Kidney (tissue), 14 donors: Measurements from ENCODE around the gene ALB. TPM values are rescaled to one million over a fixed set of nuclear protein-coding genes. Genes with fewer than 3 reads are reported as not detected.

Experiments used
- DNase-seq, 5 donors: peaks; one replicate each; pipeline ENCODE4 v3.0.0-alpha.2; 2013 to 2020
- FAIRE-seq: peaks from 2 replicates; lab custom pipeline; 2012; peaks lifted over from hg19 to GRCh38; lab: Jason Lieb, UNC
- H3K27ac ChIP-seq, 2 donors: one replicate each; pipeline ENCODE4 v1.7.0; 2013; ENCODE audit warnings: low read depth in 2 of 2, low read length in 2 of 2, inconsistent platforms in 1 of 2
- H3K27me3 ChIP-seq: one replicate; pipeline ENCODE4 v1.7.1; 2013; ENCODE audit warnings: low read length, inconsistent platforms; ENCODE audit not compliant: control insufficient read depth, insufficient read depth
- H3K36me3 ChIP-seq, 3 donors: one replicate each; pipeline versions ENCODE4 v1.7.0 to v1.7.1; 2013; ENCODE audit warnings: low read length in 3 of 3, control low read depth in 1 of 3, inconsistent platforms in 1 of 3; ENCODE audit not compliant: insufficient read depth in 3 of 3, control insufficient read depth in 2 of 3
- H3K4me1 ChIP-seq, 3 donors: one replicate each; pipeline versions ENCODE4 v1.7.0 to v1.7.1; 2013; ENCODE audit warnings: low read length in 3 of 3, inconsistent platforms in 1 of 3, low read depth in 1 of 3; ENCODE audit not compliant: control insufficient read depth in 2 of 3, insufficient read depth in 2 of 3
- H3K4me3 ChIP-seq, 3 donors: one replicate each; pipeline versions ENCODE4 v1.7.0 to v1.8.1; 2013; ENCODE audit warnings: low read length in 3 of 3, control low read depth in 1 of 3, inconsistent platforms in 1 of 3
- H3K9ac ChIP-seq, 3 donors: one replicate each; pipeline versions ENCODE4 v1.7.0 to v1.7.1; 2013; ENCODE audit warnings: low read length in 3 of 3, control low read depth in 1 of 3, inconsistent platforms in 1 of 3
- H3K9me3 ChIP-seq, 3 donors: one replicate each; pipeline versions ENCODE4 v1.7.0 to v1.7.1; 2013; ENCODE audit warnings: low read length in 3 of 3, control low read depth in 1 of 3, inconsistent platforms in 1 of 3; ENCODE audit not compliant: control insufficient read depth in 2 of 3, insufficient read depth in 1 of 3
- CTCF ChIP-seq: IDR thresholded peaks from 3 replicates; pipeline ENCODE4 v1.5.1; 2012; ENCODE audit warnings: mild to moderate bottlenecking, moderate library complexity, borderline replicate concordance; ENCODE audit not compliant: insufficient read depth; ENCODE audit errors: extremely low read depth
- intact Hi-C: fragments of 100-400 bp; cut with DNase I; formaldehyde crosslinking; loops from one replicate; pipeline ENCODE4 v1.11.1; 2022
- polyA plus RNA-seq: library from polyadenylated mRNA; stranded (reverse); fragments of 350-450 nt; fragmentation: Illumina TruSeq; extraction: RNeasy Lipid Tissue Mini Kit (QIAGEN cat#74804); gene quantifications from one replicate; pipeline ENCODE4 v1.2.3, GENCODE V29; 2014; ENCODE audit warnings: low read depth, low replicate concordance; ENCODE audit not compliant: insufficient read depth
- total RNA-seq: library from RNA; stranded (reverse); fragmentation: NEBNext Ultra II Directional; extraction: Animal tissue kit (Norgen Biotek cat#: 25700); gene quantifications from one replicate; pipeline ENCODE4 v1.2.1, GENCODE V29; 2021
- donor health status: control.
- donor health status: control.
- donor health status: control.
- donor health status: control.
- donor health status: control.
- donor health status: DM: yes; HTN: yes; CAD: no.
- donor health status: Normal renal cell carcinoma (clear cell type).

The ALB gene
- total and polyA plus RNA-seq, 2 donors from 2014 or later, result 0.19 to 172 TPM

- no peak for FAIRE-seq
- Histone ChIP-seq H3K9ac (no peak overlapping the region), H3K27me3 (no peaks in the 10 kb centered on the region), H3K9me3 (no peaks in the 10 kb centered on the region), H3K4me1 (peaks cover 0 to 5% (median 0%) of the 10 kb centered on the region in 3 donors), H3K27ac (no peak overlapping the region), H3K4me3 (no peak overlapping the region), H3K36me3 (no peaks in the 10 kb centered on the region)
- TF ChIP-seq CTCF, result no peak
- no peak for DNase-seq
- intact Hi-C loops, result no loop called here
Measured at GRCh38 chr4:73451981-73452747, 48.1 kb downstream of the ALB start.

DNA sequence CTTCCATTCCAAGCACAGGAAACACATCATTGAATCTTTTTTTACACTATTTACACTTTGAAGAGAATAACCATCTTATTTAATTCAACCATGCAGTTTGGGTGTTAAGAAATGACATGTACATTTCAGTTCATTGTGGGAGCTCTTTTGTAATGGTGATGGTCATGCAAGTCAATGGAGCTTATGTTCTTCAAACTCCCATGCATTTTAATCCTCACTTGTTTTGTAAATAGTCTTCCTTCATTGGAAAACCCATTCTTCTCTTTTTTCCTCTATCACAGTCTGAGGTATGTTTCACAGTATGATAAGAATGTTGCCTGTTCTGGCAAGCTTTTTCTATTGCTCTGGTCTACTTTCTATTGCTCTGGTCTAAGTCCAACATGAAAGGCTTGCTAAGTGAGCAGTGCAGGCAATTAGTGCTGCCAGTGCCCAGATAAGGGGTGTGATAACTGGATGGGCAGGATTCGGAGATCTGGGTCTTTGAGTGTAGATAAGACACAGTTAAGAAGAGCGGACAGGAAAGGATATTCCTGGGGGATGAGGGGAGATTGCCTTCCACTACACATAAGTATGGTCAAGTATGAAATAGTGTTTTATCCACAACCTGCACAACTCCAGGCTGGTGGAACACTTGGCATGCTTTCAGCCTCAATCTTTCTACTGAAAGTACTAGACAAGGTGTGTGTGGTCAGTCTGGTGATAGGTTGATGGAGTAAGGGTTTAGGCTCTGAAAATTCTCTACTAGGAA, 49.0 kb downstream of the ALB start:
- Histone ChIP-seq H3K4me3 (peak overlapping the region in 1 of 3 donors; percentile 43), H3K36me3 (no peaks in the 10 kb centered on the region), H3K9me3 (no peaks in the 10 kb centered on the region), H3K27ac (peak overlapping the region in 1 of 2 donors; percentile 47), H3K9ac (no peak overlapping the region), H3K4me1 (peaks cover 0 to 5% (median 0%) of the 10 kb centered on the region in 3 donors), H3K27me3 (no peaks in the 10 kb centered on the region)
- intact Hi-C loops, result no loop called here
- DNase-seq, result no peak
- no peak for TF ChIP-seq CTCF
- no peak for FAIRE-seq

DNA sequence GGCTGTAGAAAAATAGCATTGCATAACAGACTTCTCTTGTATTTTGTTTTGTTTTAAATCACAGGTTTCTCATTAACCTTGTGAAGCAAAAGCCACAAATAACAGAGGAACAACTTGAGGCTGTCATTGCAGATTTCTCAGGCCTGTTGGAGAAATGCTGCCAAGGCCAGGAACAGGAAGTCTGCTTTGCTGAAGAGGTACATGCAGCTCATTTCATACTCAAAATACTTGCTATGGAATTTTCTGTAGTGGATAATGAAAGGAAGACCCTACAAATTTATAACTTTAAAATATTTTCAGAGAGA, 49.6 kb downstream of the ALB start:
- peak overlapping the region in 1 of 3 donors; percentile 43 for H3K4me3 ChIP-seq
- no peak overlapping the region for H3K9ac ChIP-seq
- intact Hi-C loops, result no loop called here
- no peak overlapping the region for H3K27ac ChIP-seq
- no peaks in the 10 kb centered on the region for H3K9me3 ChIP-seq
- peaks cover 0 to 5% (median 0%) of the 10 kb centered on the region in 3 donors for H3K4me1 ChIP-seq
- FAIRE-seq, result no peak
- no peak for TF ChIP-seq CTCF
- H3K36me3 ChIP-seq, result no peaks in the 10 kb centered on the region
- no peaks in the 10 kb centered on the region for H3K27me3 ChIP-seq
- DNase-seq, result peak in 1 of 5 donors; percentile 4
